Right ventricle myocardium inferior (tissue), 1 donor: Measurements from ENCODE around the gene KLHL29. TPM values are rescaled to one million over a fixed set of nuclear protein-coding genes. Genes with fewer than 3 reads are reported as not detected.

ENCODE experiments used
- ATAC-seq: fragments of 200-7000 bp; cut with Tn5 transposase; one replicate; pipeline ENCODE4 v1.9.1; 2020; ENCODE audit warnings: mild to moderate bottlenecking, moderate library complexity
- DNase-seq: peaks from one replicate; pipeline ENCODE4 v3.0.0; 2021; ENCODE audit errors: missing footprints
- intact Hi-C: fragments of 100-400 bp; cut with DNase I; formaldehyde crosslinking; loops from one replicate; pipeline ENCODE4 v1.11.0; 2022
- total RNA-seq: library from RNA; stranded (reverse); fragmentation: NEBNext Ultra II Directional; extraction: Animal tissue kit (Norgen Biotek cat#: 25700); gene quantifications from one replicate; pipeline ENCODE4 v1.2.1, GENCODE V29; 2021
- donor health status: DM: no; HTN: yes; CAD: no; lungs with severe emphysema.

KLHL29 gene
- total RNA-seq, 1 donor from 2014 or later, result 0.54 TPM

GRCh38 chr2:23565374-23565773 lies 180.4 kb downstream of the KLHL29 start:
- ATAC-seq (no peak), DNase-seq (no peak)
- intact Hi-C loops, result no loop called here

- no peak for DNase-seq
Observed at GRCh38 chr2:23565814-23566213, 180.8 kb downstream of the KLHL29 start.

GRCh38 chr2:23566241-23567142 lies 181.5 kb downstream of the KLHL29 start:
- no peak for DNase-seq
- intact Hi-C loops, result no loop called here
- ATAC-seq, result no peak

More at GRCh38 chr2:23565814-23566213, 180.8 kb downstream of the KLHL29 start:
- peak; percentile 53 for ATAC-seq
- intact Hi-C loops, result no loop called here

- intact Hi-C loops, result no loop called here
- DNase-seq, result no peak
Observed at GRCh38 chr2:23567161-23567756, 182.3 kb downstream of the KLHL29 start.

GRCh38 chr2:23568211-23568610 lies 183.2 kb downstream of the KLHL29 start:
- intact Hi-C loops, result no loop called here

More at GRCh38 chr2:23567161-23567756, 182.3 kb downstream of the KLHL29 start:
- no peak for ATAC-seq

GRCh38 chr2:23568626-23569190 lies 183.7 kb downstream of the KLHL29 start:
- ATAC-seq (no peak), DNase-seq (peak; percentile 21)
- intact Hi-C loops, result no loop called here

More at GRCh38 chr2:23568211-23568610, 183.2 kb downstream of the KLHL29 start:
- ATAC-seq (no peak), DNase-seq (no peak)

GRCh38 chr2:23569761-23570365 lies 184.9 kb downstream of the KLHL29 start:
- no peak for ATAC-seq
- intact Hi-C loops, result no loop called here

GRCh38 chr2:23571085-23571484 lies 186.1 kb downstream of the KLHL29 start:
- intact Hi-C loops, result no loop called here
- ATAC-seq (no peak), DNase-seq (no peak)

More at GRCh38 chr2:23569761-23570365, 184.9 kb downstream of the KLHL29 start:
- DNase-seq, result no peak

- ATAC-seq, result peak; percentile 58
- DNase-seq, result peak; percentile 23
- intact Hi-C loops, result no loop called here
Observed at GRCh38 chr2:23571527-23572282, 186.7 kb downstream of the KLHL29 start.

- intact Hi-C loops, result no loop called here
- ATAC-seq (no peak), DNase-seq (peak; percentile 62)
Observed at GRCh38 chr2:23574919-23575654, 190.1 kb downstream of the KLHL29 start.

- DNase-seq (no peak), ATAC-seq (no peak)
- intact Hi-C loops, result no loop called here
Observed at GRCh38 chr2:23578964-23579671, 194.1 kb downstream of the KLHL29 start.

GRCh38 chr2:23579674-23580073 lies 194.7 kb downstream of the KLHL29 start:
- DNase-seq (peak; percentile 50), ATAC-seq (no peak)
- intact Hi-C loops, result no loop called here

- DNase-seq (no peak), ATAC-seq (no peak)
- intact Hi-C loops, result no loop called here
Observed at GRCh38 chr2:23583467-23583866, 198.5 kb downstream of the KLHL29 start.

- ATAC-seq (no peak), DNase-seq (no peak)
- intact Hi-C loops, result no loop called here
Observed at GRCh38 chr2:23584054-23584745, 199.2 kb downstream of the KLHL29 start.

- DNase-seq (no peak), ATAC-seq (no peak)
- intact Hi-C loops, result no loop called here
Observed at GRCh38 chr2:23585273-23586170, 200.5 kb downstream of the KLHL29 start.
